SU-DHL-6 (cell line): ENCODE measurements around the gene PPHLN1.

Source experiments
- H2AFZ ChIP-seq: fragments of 200-600 bp; sonication (generic); 2 replicates; pipeline ENCODE4 v1.6.1; 2014; ENCODE audit warnings: low read depth, mild to moderate bottlenecking, moderate library complexity, mixed read lengths, antibody characterized with exemption, low read length; ENCODE audit not compliant: severe bottlenecking
- H3F3A ChIP-seq: fragments of 200-600 bp; shearing (Covaris generic); 2 replicates; pipeline ENCODE4 v1.6.0; 2016; ENCODE audit warnings: antibody characterized with exemption, mild to moderate bottlenecking; ENCODE audit not compliant: insufficient read depth
- H3K27ac ChIP-seq: fragments of 200-600 bp; sonication (generic); 2 replicates; pipeline ENCODE4 v1.5.1; 2016; ENCODE audit warnings: low read depth, mild to moderate bottlenecking, low read length, moderate library complexity, mixed read lengths
- H3K27me3 ChIP-seq: fragments of 200-600 bp; sonication (generic), shearing (Covaris generic); 2 replicates; pipeline ENCODE4 v1.6.0; 2014; ENCODE audit warnings: mild to moderate bottlenecking, low read length
- H3K36me3 ChIP-seq: fragments of 200-600 bp; sonication (generic); 2 replicates; pipeline ENCODE4 v1.6.1; 2014; ENCODE audit warnings: mild to moderate bottlenecking, low read length, mixed read lengths
- H3K4me2 ChIP-seq: fragments of 300-600, 200-600 bp; shearing (Covaris generic), sonication (generic); 2 replicates; pipeline ENCODE4 v1.6.0; 2014; ENCODE audit warnings: low read length, low read depth, mild to moderate bottlenecking; ENCODE audit not compliant: poor library complexity, severe bottlenecking
- H3K4me3 ChIP-seq: fragments of 200-600 bp; sonication (generic); 2 replicates; pipeline ENCODE4 v1.5.1; 2014; ENCODE audit warnings: antibody characterized with exemption, low read length, mild to moderate bottlenecking, mixed read lengths; ENCODE audit not compliant: insufficient read depth, poor library complexity, severe bottlenecking
- H3K79me2 ChIP-seq: fragments of 200-600 bp; sonication (generic); 2 replicates; pipeline ENCODE4 v1.6.1; 2014; ENCODE audit warnings: mild to moderate bottlenecking, low read length, moderate library complexity; ENCODE audit not compliant: insufficient read depth
- H3K9ac ChIP-seq: fragments of 200-600 bp; sonication (generic); 2 replicates; pipeline ENCODE4 v1.7.0; 2014; ENCODE audit warnings: mild to moderate bottlenecking, low read length
- H3K9me2 ChIP-seq: fragments of 200-600 bp; sonication (generic); replicated peaks from 2 replicates; pipeline ENCODE4 v1.6.1; 2014; ENCODE audit warnings: low read length; ENCODE audit not compliant: insufficient read depth
- H3K9me3 ChIP-seq: fragments of 200-600 bp; sonication (generic); 2 replicates; pipeline ENCODE4 v1.6.1; 2014; ENCODE audit warnings: low read length, mixed read lengths; ENCODE audit not compliant: insufficient read depth
- H4K20me1 ChIP-seq: fragments of 200-600 bp; sonication (generic); 2 replicates; pipeline ENCODE4 v1.6.1; 2014; ENCODE audit warnings: low read depth, mild to moderate bottlenecking, antibody characterized with exemption, low read length, moderate library complexity, mixed read lengths
- CTCF ChIP-seq: fragments of 200-600 bp; sonication (generic); IDR thresholded peaks from one replicate; pipeline ENCODE4 v1.5.1; 2017; ENCODE audit warnings: antibody characterized with exemption, mild to moderate bottlenecking, low read length, moderate library complexity; ENCODE audit not compliant: insufficient read depth, poor library complexity, severe bottlenecking
- EZH2phosphoT487 ChIP-seq: fragments of 200-600 bp; sonication (generic), shearing (Covaris generic); conservative IDR thresholded peaks from 2 replicates; pipeline ENCODE4 v1.6.1; 2018; ENCODE audit warnings: mild to moderate bottlenecking, antibody characterized with exemption, low read length, moderate library complexity, mixed read lengths

The PPHLN1 gene

GRCh38 chr12:42362647-42363260 lies 36.8 kb downstream of the PPHLN1 start:
- H4K20me1 ChIP-seq, result no peaks in the 10 kb centered on the region
- no peaks in the 10 kb centered on the region for H3K9me3 ChIP-seq
- H3F3A ChIP-seq, result no peaks in the 10 kb centered on the region
- TF ChIP-seq EZH2phosphoT487, result no peak
- TF ChIP-seq CTCF, result no peak
- peaks cover 9% of the 10 kb centered on the region for H3K79me2 ChIP-seq
- no peak overlapping the region for H3K9ac ChIP-seq
- H3K27ac ChIP-seq, result no peak overlapping the region
- H3K36me3 ChIP-seq, result peaks cover 10% of the 10 kb centered on the region; the same call in 1 of the 2 replicates
- H3K4me2 ChIP-seq, result no peak overlapping the region
- H3K9me2 ChIP-seq, result no peaks in the 10 kb centered on the region
- H3K4me3 ChIP-seq, result no peak overlapping the region
- no peak overlapping the region for H2AFZ ChIP-seq
- H3K27me3 ChIP-seq, result no peaks in the 10 kb centered on the region

- Histone ChIP-seq H3K27ac (no peak overlapping the region), H3K4me2 (no peak overlapping the region), H2AFZ (no peak overlapping the region), H3K9ac (no peak overlapping the region), H3F3A (0 out of 2 replicates have a peak, but pooled peaks cover 3% of the 10 kb centered on the region), H3K27me3 (no peaks in the 10 kb centered on the region), H3K36me3 (0 out of 2 replicates have a peak, but pooled peaks cover 4% of the 10 kb centered on the region), H3K9me2 (no peaks in the 10 kb centered on the region), H3K4me3 (no peak overlapping the region), H3K79me2 (peaks cover 9% of the 10 kb centered on the region), H3K9me3 (no peaks in the 10 kb centered on the region), H4K20me1 (no peaks in the 10 kb centered on the region)
- TF ChIP-seq EZH2phosphoT487, result no peak
- TF ChIP-seq CTCF, result no peak
These were observed 38.7 kb downstream of the PPHLN1 start for GRCh38 chr12:42364692-42365091.

GRCh38 chr12:42365486-42365885 lies 39.5 kb downstream of the PPHLN1 start:
- Histone ChIP-seq H3K4me3 (no peak overlapping the region), H3K9me3 (no peaks in the 10 kb centered on the region), H3K79me2 (peaks cover 4% of the 10 kb centered on the region), H3K27me3 (no peaks in the 10 kb centered on the region), H3K4me2 (no peak overlapping the region), H4K20me1 (no peaks in the 10 kb centered on the region), H3F3A (0 out of 2 replicates have a peak, but pooled peaks cover 3% of the 10 kb centered on the region), H3K9ac (no peak overlapping the region), H3K9me2 (no peaks in the 10 kb centered on the region), H3K27ac (no peak overlapping the region), H3K36me3 (0 out of 2 replicates have a peak, but pooled peaks cover 4% of the 10 kb centered on the region), H2AFZ (no peak overlapping the region)
- TF ChIP-seq CTCF (no peak), EZH2phosphoT487 (no peak)
